ENCODE results near the gene ATG16L1.

Gene ATG16L1

DNA sequence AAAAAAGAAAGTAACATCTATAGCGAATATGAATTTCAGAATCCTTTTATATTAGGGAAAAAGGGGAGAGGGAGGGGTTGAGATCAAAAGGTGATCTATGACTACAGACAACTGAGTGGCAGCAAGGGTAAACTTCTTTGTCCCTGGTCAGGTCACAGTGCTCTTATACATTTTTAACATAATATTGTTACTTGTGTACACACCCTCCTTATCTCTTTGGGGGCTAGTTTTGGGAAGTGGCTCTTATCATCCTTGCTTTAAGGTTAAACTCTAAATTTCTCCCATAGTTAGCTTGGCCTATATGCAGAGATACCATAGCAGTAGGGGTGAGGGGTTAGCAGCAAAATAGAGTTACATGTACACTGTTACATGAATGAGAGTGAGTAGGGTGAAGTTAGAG is 31.6 kb upstream of the ATG16L1 start:
- Histone ChIP-seq H3K27ac (ENCODE audit: extremely low read depth, low read depth, low read length) (no peak overlapping the region), H3K4me3 (ENCODE audit: low read depth, low read length) (no peak overlapping the region), H3K36me3 (ENCODE audit: control insufficient read depth in 2 of 2, insufficient read depth in 1 of 2, low read length in 2 of 2) (no peaks in the 10 kb centered on the region), H3K9me3 (ENCODE audit: control insufficient read depth, insufficient read depth, low read depth, low read length) (no peaks in the 10 kb centered on the region), H3K4me1 (ENCODE audit: control insufficient read depth, insufficient read depth, low read length) (no peaks in the 10 kb centered on the region)
- POLR2A ChIA-PET, result no interaction called here
- TF ChIP-seq, protein P1, sequence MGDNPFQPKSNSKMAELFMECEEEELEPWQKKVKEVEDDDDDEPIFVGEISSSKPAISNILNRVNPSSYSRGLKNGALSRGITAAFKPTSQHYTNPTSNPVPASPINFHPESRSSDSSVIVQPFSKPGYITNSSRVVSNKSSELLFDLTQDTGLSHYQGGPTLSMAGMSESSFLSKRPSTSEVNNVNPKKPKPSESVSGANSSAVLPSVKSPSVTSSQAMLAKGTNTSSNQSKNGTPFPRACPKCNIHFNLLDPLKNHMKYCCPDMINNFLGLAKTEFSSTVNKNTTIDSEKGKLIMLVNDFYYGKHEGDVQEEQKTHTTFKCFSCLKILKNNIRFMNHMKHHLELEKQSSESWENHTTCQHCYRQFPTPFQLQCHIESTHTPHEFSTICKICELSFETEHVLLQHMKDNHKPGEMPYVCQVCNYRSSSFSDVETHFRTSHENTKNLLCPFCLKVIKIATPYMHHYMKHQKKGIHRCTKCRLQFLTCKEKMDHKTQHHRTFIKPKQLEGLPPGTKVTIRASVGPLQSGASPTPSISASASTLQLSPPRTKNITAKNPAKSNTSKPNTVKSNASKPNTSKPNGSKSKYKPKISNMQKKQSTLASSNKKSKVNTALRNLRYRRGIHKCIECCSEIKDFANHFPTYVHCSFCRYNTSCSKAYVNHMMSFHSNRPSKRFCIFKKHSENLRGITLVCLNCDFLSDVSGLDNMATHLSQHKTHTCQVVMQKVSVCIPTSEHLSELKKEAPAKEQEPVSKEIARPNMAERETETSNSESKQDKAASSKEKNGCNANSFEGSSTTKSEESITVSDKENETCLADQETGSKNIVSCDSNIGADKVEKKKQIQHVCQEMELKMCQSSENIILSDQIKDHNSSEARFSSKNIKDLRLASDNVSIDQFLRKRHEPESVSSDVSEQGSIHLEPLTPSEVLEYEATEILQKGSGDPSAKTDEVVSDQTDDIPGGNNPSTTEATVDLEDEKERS (tag by site-specific recombination; IDR thresholded peaks at IDR 0.05), result no peak
- no peak for TF ChIP-seq ZBTB21 (tag by site-specific recombination; IDR thresholded peaks at IDR 0.05)
- no peak for TF ChIP-seq ZBTB1 (tag by site-specific recombination; IDR thresholded peaks at IDR 0.05)
- no peak for TF ChIP-seq PRDM6 (tag by site-specific recombination; IDR thresholded peaks at IDR 0.05)
- no peak for TF ChIP-seq ZNF621 (tag by site-specific recombination; IDR thresholded peaks at IDR 0.05)
- no peak for TF ChIP-seq ZNF76 (tag by site-specific recombination; IDR thresholded peaks at IDR 0.05; ENCODE audit: borderline replicate concordance, low read depth)
- TF ChIP-seq ZSCAN23 (tag by site-specific recombination; IDR thresholded peaks at IDR 0.05), result no peak
- TF ChIP-seq ZNF513 (tag by site-specific recombination; IDR thresholded peaks at IDR 0.05), result no peak
- TF ChIP-seq ZNF521 (tag by site-specific recombination; IDR thresholded peaks at IDR 0.05), result no peak
- TF ChIP-seq, protein P2, sequence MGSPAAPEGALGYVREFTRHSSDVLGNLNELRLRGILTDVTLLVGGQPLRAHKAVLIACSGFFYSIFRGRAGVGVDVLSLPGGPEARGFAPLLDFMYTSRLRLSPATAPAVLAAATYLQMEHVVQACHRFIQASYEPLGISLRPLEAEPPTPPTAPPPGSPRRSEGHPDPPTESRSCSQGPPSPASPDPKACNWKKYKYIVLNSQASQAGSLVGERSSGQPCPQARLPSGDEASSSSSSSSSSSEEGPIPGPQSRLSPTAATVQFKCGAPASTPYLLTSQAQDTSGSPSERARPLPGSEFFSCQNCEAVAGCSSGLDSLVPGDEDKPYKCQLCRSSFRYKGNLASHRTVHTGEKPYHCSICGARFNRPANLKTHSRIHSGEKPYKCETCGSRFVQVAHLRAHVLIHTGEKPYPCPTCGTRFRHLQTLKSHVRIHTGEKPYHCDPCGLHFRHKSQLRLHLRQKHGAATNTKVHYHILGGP (tag by site-specific recombination; IDR thresholded peaks at IDR 0.05), result no peak
- TF ChIP-seq ZXDB (tag by site-specific recombination; IDR thresholded peaks at IDR 0.05), result no peak
- TF ChIP-seq, protein P3, sequence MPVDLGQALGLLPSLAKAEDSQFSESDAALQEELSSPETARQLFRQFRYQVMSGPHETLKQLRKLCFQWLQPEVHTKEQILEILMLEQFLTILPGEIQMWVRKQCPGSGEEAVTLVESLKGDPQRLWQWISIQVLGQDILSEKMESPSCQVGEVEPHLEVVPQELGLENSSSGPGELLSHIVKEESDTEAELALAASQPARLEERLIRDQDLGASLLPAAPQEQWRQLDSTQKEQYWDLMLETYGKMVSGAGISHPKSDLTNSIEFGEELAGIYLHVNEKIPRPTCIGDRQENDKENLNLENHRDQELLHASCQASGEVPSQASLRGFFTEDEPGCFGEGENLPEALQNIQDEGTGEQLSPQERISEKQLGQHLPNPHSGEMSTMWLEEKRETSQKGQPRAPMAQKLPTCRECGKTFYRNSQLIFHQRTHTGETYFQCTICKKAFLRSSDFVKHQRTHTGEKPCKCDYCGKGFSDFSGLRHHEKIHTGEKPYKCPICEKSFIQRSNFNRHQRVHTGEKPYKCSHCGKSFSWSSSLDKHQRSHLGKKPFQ (tag by site-specific recombination; IDR thresholded peaks at IDR 0.05), result no peak
- TF ChIP-seq, protein P4, sequence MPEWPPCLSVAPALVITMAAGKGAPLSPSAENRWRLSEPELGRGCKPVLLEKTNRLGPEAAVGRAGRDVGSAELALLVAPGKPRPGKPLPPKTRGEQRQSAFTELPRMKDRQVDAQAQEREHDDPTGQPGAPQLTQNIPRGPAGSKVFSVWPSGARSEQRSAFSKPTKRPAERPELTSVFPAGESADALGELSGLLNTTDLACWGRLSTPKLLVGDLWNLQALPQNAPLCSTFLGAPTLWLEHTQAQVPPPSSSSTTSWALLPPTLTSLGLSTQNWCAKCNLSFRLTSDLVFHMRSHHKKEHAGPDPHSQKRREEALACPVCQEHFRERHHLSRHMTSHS (tag by site-specific recombination; IDR thresholded peaks at IDR 0.05), result no peak
- no peak for TF ChIP-seq ZNF362 (tag by site-specific recombination; IDR thresholded peaks at IDR 0.05)
- CTCF ChIA-PET, result no interaction called here

All from HEK293 (cell line).